ENCODE measurements around the gene PCDH9. TPM values are rescaled to one million over a fixed set of nuclear protein-coding genes. Genes with fewer than 3 reads are reported as not detected.

PCDH9 gene
- total RNA-seq, 1 donor from 2014 or later: 0.40 TPM

DNA sequence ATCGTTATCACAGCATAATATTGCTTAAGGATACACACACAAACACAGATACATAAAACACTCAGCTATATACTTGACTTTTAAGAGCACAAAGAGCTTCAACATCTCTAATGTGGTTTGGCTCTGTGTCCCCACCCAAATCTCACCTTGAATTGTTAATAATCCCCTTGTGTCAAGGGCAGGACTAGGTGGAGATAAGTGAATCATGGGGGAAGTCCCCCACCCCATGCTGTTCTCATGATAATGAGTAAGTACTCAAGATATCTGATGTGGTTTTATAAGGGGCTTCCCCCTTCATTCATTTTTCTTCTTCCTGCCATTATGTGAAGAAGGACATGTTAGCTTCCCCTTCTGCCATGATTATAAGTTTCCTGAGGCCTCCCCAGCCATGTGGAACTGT lies 481.4 kb downstream of the PCDH9 start:
- TF ChIP-seq, protein P1, sequence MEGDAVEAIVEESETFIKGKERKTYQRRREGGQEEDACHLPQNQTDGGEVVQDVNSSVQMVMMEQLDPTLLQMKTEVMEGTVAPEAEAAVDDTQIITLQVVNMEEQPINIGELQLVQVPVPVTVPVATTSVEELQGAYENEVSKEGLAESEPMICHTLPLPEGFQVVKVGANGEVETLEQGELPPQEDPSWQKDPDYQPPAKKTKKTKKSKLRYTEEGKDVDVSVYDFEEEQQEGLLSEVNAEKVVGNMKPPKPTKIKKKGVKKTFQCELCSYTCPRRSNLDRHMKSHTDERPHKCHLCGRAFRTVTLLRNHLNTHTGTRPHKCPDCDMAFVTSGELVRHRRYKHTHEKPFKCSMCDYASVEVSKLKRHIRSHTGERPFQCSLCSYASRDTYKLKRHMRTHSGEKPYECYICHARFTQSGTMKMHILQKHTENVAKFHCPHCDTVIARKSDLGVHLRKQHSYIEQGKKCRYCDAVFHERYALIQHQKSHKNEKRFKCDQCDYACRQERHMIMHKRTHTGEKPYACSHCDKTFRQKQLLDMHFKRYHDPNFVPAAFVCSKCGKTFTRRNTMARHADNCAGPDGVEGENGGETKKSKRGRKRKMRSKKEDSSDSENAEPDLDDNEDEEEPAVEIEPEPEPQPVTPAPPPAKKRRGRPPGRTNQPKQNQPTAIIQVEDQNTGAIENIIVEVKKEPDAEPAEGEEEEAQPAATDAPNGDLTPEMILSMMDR (conservative IDR thresholded peaks at IDR 0.05; ENCODE audit: low read depth, low read length): no peak
- DNase-seq (ENCODE audit: low read depth): no peak
- no peak overlapping the region for H3K4me3 ChIP-seq (ENCODE audit: low read depth, low read length)

DNA sequence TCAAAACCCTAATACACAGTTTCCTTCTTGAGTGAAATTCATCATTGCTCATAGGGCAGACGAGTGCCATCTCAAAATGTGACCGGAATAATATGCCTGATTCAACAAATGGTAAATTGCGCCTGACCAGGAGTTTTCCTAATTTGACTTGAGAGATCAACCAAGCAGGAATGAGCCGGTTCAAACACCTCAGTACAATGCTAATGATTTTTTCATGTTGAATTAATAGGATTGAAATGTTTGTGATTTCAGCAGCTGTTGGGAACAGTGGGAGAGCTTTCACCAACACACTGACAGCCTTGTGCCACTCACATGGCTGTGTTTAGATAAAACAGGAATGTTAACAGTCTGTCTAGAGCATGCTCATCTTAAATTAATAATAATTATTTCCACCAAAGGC lies 484.8 kb downstream of the PCDH9 start:
- TF ChIP-seq, protein P1 (conservative IDR thresholded peaks at IDR 0.05; ENCODE audit: low read depth, low read length): no peak
- DNase-seq (ENCODE audit: low read depth): no peak
- H3K4me3 ChIP-seq (ENCODE audit: low read depth, low read length): no peak overlapping the region

DNA sequence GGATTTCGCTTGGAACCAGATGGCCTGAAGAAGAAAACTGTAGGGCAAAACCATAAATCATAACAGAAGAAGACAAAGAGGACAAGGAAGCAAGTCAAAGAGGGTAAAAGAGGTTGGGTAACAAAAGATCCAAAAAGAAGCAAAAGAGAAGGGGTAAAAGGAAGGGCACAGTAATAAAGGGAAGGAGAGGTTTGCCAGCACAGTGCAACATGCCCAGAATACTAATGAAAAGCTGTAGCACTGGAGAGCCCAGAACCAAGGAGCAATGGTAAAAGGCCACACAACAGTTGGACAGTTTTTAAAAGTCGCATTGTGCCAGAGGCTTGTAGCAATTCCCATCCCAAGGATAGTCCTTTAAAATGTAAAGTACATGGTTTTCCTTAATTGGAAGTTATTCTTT lies 506.6 kb downstream of the PCDH9 start:
- no peak overlapping the region for H3K4me3 ChIP-seq (ENCODE audit: low read depth, low read length)
- DNase-seq (ENCODE audit: low read depth): no peak
- TF ChIP-seq, protein P1 (conservative IDR thresholded peaks at IDR 0.05; ENCODE audit: low read depth, low read length): no peak

DNA sequence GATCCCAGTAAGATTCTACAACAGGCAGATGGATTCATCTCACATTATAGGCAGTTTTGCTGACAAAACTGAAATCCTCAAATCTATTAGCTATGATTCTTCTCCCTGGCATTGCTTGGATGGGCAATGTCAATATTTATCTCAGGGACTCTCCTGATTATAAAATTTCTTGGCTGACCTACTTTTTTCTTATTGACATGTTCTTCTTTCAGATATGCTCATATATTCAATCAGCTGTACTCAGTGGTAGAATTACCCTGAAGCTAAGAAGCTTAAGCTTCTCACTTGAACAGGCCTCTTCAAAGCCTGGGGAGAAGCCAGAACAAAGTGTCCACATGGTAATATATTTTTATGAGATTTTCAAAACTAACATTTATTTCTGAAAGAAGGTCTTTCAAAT lies 513.6 kb downstream of the PCDH9 start:
- no peak for DNase-seq (ENCODE audit: low read depth)
- no peak overlapping the region for H3K4me3 ChIP-seq (ENCODE audit: low read depth, low read length)
- TF ChIP-seq, protein P1 (conservative IDR thresholded peaks at IDR 0.05; ENCODE audit: low read depth, low read length): no peak

DNA sequence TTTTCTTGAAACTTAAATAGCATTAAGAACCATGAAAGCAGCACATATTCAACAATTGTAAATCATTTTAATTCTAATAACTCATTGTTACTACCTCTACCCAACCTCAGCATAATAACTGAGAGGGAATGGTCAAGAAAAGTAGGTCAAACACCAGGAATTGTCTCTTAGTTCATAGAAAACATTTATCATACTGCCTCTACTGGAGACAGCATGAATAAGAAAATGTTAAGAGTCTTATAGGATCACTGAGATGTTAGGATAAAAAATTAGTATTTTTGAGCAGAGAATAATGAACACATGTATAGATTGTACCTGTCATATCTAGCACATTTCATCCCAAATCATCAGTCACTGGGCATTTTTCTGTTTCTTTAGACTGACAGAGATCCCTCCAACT lies 515.3 kb downstream of the PCDH9 start:
- no peak for DNase-seq (ENCODE audit: low read depth)
- H3K4me3 ChIP-seq (ENCODE audit: low read depth, low read length): no peak overlapping the region
- TF ChIP-seq, protein P1 (conservative IDR thresholded peaks at IDR 0.05; ENCODE audit: low read depth, low read length): peak; percentile 41

DNA sequence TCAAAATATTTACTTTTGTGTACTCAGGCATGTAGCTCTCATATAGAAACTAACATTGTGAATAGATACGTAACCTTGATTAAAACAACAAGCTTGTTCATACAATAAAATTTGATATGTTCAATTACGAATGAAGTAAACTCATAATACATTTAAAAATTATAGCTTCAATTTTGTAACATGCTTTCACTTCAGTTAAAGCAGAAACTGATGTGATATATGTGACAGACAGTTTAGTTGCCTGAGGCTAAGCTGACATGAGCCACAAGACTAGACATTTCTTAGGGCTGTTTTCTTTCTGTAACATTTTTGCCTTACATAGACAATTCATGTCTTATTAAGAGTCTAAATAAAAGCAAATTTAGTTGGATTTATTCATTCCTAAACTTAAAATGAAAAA lies 526.0 kb downstream of the PCDH9 start:
- TF ChIP-seq, protein P1 (conservative IDR thresholded peaks at IDR 0.05; ENCODE audit: low read depth, low read length): no peak
- no peak for DNase-seq (ENCODE audit: low read depth)
- H3K4me3 ChIP-seq (ENCODE audit: low read depth, low read length): no peak overlapping the region

DNA sequence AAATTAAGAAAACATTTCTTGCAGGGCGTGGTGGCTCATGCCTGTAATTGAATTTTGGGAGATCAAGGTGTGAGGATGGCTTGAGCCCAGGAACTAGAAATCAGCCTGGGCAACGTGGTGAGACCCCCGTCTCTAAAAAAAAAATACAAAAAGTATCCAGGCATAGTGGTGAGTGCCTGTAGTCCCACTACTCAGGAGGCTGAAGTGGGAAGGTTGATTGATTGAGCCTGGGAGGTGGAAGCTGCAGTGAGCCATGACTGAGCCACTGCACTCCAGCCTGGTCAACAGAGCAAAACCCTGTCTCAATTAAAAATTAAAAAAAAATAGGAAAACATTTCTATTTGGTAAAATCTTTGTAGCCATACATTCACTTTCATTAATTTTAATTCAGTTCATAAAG lies 526.5 kb downstream of the PCDH9 start:
- DNase-seq (ENCODE audit: low read depth): no peak
- TF ChIP-seq, protein P1 (conservative IDR thresholded peaks at IDR 0.05; ENCODE audit: low read depth, low read length): no peak
- no peak overlapping the region for H3K4me3 ChIP-seq (ENCODE audit: low read depth, low read length)

All from epithelial cell of proximal tubule (primary cell).